H1 (cell line): ENCODE measurements around the gene EPHB1. TPM values are rescaled to one million over a fixed set of nuclear protein-coding genes. Genes with fewer than 3 reads are reported as not detected.

Experiments
- KDM1A ChIP-seq: fragments of 200-600, 300-600 bp; sonication (generic); IDR thresholded peaks from 2 replicates; pipeline ENCODE4 v1.7.1; 2016; ENCODE audit warnings: mild to moderate bottlenecking, low read length, borderline replicate concordance
- polyA plus RNA-seq, 7 experiments: library from polyadenylated mRNA; depleted of rRNA in 3 of 7; stranded (reverse) in 5 of 7; unstranded in 2 of 7; fragments of >200 nt in 5 of 7; fragments of 200-250 nt in 2 of 7; gene quantifications; 1 replicate in 5 of 7; 2 replicates in 1 of 7; 4 replicates in 1 of 7; pipeline versions ENCODE4 v1.2.1 to v1.2.3, GENCODE V29; 2011 to 2013; ENCODE audit warnings: missing spikeins in 2 of 7, mixed read lengths in 2 of 7
- total RNA-seq: library from RNA; stranded (reverse); fragmentation: NEBNext Ultra II Directional; extraction: Animal tissue kit (Norgen Biotek cat#: 25700); gene quantifications from 2 replicates; pipeline ENCODE4 v1.2.1, GENCODE V29; 2021

Gene EPHB1
- total and polyA plus RNA-seq, 2 of the 8 experiments (the other 6 are each of a cell fraction or from before 2014, with no cell fraction given), result 3.5 to 5.9 TPM

- TF ChIP-seq KDM1A, result peak; percentile 71
Observed at GRCh38 chr3:134885877-134886621, 91.0 kb downstream of the EPHB1 start (continued).
